Measurements from ENCODE around the gene PADI2. TPM values are rescaled to one million over a fixed set of nuclear protein-coding genes. Genes with fewer than 3 reads are reported as not detected.
A peak's percentile ranks its signal among the peaks of the same experiment; 100 is the strongest.

Gene PADI2
- not detected in 2 replicates for total RNA-seq (2014; rRNA removed; shearing (Covaris generic))
- polyA plus RNA-seq (2015; cell fraction: cytosol; rRNA removed): 0.07 and 0.09 TPM in 2 replicates
- 0.16 TPM in 1 of 2 replicates, not detected in the other for polyA plus RNA-seq (2015; cell fraction: nucleus; rRNA removed)

GRCh38 chr1:17119076-17119772, at the start of gene PADI2:
Gene PADI2 (minus strand): TSS chr1:17119451. CDS start chr1:17119371, 80 bp downstream.
- DNase-seq (ENCODE audit: low read depth): no peak

- DNase-seq (ENCODE audit: low read depth): peak; percentile 92
These were observed 49.0 kb upstream of the PADI2 start for GRCh38 chr1:17168091-17168876.

DNA sequence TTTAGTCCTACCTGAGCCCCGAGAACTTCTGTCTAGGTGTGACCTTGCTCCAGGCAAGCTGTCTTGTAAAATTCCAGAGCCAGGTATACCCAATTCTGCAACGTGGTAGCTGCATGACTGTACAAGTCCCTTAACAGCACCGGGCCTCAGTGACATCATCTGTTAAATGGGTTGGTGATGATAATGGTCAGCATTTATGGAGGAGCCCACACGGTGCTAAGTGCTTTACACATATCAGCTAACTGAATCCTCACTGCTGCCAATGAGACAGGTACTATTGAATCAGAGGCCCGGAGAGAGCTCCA, 48.5 kb upstream of the PADI2 start:
- no peak for DNase-seq (ENCODE audit: low read depth)

GRCh38 chr1:17167041-17167785, 48.0 kb upstream of the PADI2 start:
- DNase-seq (ENCODE audit: low read depth): no peak

DNA sequence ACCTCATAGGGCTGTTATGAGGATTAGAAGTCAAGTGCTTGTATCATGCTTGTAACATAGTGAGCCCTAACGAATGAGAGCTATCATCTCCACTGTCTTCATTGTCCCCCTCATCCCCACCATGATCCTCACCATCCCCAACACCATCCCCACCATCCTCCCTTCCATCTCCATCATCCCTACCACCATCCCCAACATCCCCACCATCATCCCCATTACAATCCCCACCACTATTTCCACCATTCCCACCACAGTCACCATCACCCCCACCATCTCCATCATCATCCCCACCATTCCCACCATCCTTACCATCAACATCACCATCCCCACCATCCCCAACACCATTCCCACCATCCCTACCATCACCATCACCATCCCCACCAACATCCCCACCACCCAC, 46.6 kb upstream of the PADI2 start:
- DNase-seq (ENCODE audit: low read depth): no peak

DNA sequence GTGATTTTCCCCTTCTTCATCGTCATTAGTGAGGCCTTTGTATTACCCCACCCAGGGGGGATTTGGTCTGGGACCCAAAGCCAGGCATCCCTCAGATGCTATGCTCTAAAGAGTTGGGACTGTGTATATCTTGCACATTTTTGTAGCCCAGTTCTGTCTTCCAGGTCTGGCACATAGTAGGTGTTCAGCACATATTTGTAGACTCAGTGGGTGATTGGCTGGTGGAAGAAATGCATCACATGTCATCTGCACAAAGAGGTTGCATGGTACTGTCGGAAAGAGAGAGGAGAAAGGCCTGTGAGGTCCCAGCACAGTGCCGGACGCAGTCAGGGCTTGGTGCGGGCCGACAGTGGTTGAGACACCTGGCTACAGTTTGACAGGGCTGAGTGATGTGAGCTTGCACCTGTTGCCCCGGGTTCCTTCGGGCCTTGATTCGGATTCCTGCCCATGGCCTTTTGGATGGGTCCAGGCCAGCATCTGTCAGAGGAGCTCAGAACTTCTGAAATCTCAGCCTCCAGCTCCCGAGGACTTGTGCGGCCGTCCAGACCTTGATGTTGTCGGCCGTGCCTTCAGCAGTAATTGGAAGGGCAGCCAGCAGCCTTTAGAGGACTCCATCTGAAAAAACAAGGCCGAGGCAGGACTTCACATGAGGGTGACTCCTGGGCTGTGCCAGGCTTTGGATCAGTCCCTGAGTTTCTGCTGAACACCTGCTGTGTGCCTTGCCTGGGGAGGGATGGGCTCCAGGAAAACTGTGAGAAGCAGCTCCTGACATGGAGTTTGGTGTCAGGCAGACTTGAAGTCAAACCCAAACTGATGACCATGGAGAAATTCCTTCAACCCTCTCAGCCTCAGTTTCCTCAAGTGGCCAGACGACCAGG, 44.8 kb upstream of the PADI2 start:
- no peak for DNase-seq (ENCODE audit: low read depth)

DNA sequence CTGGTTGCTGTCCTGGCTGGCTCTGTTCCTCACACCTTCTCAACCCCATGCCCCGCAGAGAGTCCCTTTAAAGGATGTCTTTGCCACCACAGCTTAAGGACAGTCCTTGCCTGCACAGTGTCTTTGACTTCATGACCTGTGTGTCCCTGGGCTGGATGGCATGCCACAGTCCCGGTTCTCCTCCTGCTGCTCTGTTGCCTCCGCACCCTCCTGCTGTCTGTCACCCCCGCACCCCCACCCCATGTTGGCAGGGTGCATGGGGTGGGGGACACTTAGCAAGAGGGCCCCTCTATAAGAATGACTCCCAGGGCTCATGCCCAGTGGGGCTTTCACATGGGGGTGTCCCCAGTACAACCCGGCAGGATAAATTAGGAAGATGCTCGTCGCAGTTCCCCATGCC, 44.1 kb upstream of the PADI2 start:
- no peak for DNase-seq (ENCODE audit: low read depth)

GRCh38 chr1:17162941-17163340, 43.7 kb upstream of the PADI2 start:
- peak; percentile 52 for DNase-seq (ENCODE audit: low read depth)

DNA sequence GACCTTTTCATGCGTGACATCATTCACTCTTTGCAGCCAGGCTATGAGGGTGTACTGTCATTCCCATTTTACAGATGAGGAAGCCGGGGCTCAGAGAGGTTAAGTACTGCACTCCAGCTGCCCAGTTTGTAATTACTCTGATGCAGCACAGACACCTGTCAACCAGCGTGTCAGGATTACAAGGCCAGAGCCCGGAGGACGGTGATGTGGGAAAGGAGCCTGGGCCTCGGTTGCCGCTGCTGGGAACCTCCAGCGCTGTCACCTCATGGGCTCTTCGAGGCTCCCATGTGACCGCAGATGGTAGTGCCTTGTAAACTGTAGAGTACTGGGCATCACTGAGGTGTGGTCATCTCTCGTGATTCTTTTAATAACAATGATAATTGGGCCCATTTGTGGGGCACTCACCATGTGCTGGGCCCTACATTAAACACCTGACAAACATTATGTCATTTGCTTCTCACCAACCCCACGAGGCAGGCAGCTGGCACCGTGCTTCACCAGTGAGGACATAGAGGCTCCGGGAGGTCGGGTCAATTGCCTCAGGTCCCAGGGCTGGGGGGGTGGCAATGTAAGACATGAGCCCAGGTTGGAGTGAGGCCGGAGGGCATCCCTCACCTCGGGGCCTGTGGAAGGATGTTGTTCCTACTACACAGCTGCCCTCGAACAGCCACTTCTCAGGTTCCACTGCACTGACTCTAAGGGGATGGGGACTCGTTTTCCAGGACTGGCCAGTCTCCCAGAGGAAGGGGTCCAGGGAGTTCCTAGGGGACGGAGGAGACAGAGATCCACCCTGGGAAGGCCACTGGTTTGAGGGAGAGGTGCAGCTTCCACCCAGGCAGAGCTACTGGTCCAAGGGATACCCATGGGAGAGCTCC, 42.9 kb upstream of the PADI2 start:
- DNase-seq (ENCODE audit: low read depth): no peak

GRCh38 chr1:17161137-17161740, 42.0 kb upstream of the PADI2 start:
- peak; percentile 51 for DNase-seq (ENCODE audit: low read depth)

DNA sequence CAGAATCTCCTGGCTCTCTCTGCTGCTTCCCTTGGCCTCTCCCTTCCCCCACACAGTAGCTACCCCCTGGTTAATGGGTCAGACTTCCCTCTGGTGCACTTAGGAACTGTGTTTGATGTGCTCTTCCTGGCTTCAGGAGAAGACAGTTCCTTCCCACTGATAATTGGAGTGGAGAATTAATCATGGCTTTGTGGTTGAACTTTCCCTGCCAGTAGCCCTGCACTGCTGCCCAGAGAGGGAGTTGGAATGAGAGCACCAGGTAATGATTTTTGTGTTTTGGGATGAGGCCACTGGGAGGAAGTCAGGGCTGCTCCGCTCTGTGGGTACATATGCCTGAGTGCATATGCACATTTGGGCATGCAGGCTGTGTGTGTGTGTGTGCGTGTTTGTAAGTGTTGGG, 39.7 kb upstream of the PADI2 start:
- DNase-seq (ENCODE audit: low read depth): no peak

DNA sequence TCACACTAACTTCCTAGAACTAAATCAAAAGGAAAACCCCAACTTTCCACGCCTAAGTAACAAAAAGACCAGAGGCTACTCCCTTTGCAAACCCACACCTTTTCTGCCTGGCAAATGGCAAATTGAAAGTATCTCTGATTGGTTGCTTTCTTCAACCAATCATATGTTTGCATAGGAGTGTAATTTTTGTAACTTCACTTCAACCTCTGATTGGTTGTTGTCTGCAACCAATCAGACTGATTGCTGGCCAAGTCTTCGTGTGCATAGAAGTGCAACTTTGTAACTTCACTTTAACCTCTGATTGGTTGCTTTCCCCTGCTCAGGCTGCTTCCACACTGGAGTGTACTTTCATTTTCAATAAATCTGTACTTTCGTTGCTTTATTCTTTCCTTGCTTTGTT, 36.9 kb upstream of the PADI2 start:
- peak; percentile 36 for DNase-seq (ENCODE audit: low read depth)

DNA sequence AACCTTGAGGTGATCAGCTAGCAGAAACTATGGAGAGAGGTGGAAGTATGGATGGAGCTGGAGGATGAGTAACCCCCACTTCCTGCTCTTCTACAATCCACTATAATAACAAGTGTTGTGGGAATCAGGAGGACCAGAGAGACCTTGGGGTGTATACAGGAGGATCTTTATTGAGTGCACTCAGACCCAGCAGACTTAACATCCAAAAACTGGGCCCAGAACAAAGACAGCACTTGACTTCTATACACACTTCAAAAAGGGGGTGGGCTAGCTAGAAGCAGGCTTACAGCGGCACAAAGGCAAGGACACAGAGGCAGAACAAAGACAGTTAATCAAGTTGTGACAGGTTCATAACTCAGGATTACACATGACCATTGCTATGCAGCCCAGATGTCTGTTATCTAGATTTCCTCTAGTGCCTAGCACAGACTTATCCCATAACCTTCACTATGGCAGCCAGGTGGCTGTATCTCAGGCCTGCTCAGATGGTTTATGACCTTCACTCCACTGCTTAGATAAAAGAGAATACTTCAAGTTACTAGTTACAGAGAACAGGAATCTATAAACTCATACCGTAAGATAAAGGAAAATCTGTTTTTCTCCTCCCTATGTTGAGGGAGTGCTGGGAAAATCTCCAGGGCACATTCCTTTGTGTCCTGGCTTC, 36.1 kb upstream of the PADI2 start:
- peak; percentile 42 for DNase-seq (ENCODE audit: low read depth)

GRCh38 chr1:17149771-17150170, 30.5 kb upstream of the PADI2 start:
- no peak for DNase-seq (ENCODE audit: low read depth)

DNA sequence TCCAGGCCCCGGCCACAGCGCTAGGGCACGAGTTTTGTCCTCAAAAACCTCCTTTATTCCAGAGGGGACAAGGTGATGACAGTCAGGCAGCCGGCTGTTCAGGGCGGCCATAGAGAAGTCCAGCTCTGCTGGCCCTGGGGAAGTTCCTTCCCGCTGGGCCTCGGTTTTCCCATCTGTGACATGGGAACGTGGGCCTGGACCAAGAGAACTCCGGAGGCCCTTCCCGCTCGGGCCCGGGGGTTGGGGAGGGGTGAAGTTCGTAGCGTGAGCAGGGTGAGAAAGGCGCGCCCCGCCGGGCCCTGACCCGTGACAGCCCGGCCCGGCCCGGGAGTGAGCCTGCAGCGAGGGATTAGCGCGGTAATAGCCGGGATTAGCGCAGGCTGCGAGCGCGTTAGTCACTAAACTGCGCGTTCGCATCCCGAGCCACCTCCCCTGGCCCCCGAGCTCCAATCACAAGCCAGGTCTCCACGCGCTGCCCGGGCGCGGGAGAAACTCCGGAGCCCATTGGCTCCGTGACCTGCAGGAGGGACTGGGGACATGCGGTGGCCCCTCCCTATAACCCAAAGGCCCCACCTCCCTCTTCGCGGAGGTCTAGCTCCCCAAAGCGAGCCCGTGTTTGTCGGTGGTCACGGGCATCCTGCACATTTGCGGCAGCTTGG, 29.8 kb upstream of the PADI2 start:
- no peak for DNase-seq (ENCODE audit: low read depth)

GRCh38 chr1:17145648-17146047, 26.4 kb upstream of the PADI2 start:
- DNase-seq (ENCODE audit: low read depth): no peak

DNA sequence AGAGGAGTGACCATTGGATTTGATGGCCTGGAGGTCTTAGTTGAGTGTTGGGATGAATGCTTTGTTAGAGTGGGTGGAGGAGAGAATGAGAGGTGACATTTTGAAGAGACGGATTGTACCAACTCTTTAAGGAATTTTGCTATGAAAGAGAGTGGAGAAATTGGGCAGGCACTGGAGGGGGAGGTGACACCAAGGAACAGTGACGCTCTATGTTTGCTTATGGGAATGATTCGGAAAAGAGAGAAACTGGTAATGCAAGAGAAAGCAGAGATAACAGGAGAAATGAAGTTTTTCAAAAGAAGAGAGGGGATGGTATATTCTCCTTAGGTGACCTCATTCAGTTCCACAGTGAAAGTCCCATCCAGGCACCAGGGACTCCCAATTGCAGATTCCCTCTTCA, 24.5 kb upstream of the PADI2 start:
- DNase-seq (ENCODE audit: low read depth): no peak

- no peak for DNase-seq (ENCODE audit: low read depth)
These were observed 22.4 kb upstream of the PADI2 start for GRCh38 chr1:17141441-17142197.
